Upper lobe of left lung (tissue), 6 donors: ENCODE measurements around the gene TMEM187. TPM values are rescaled to one million over a fixed set of nuclear protein-coding genes. Genes with fewer than 3 reads are reported as not detected.
A peak's percentile ranks its signal among the peaks of the same experiment; 100 is the strongest.

ENCODE experiments used
- ATAC-seq, 2 donors: fragments of 200-7000 bp; cut with Tn5 transposase; one replicate each; pipeline ENCODE4 v1.9.1; 2022; ENCODE audit warnings: mild to moderate bottlenecking in 2 of 2, moderate library complexity in 2 of 2; ENCODE audit not compliant: low FRiP score in 2 of 2
- DNase-seq, 2 donors: peaks; one replicate each; pipeline ENCODE4 v3.0.0-alpha.2; 2019 to 2020
- H3K27ac ChIP-seq, 4 donors: fragments of 200-600 bp; sonication (generic); one replicate each; pipeline ENCODE4 v1.5.1; 2016 to 2019
- H3K27me3 ChIP-seq, 4 donors: fragments of 200-600 bp; sonication (generic); one replicate each; pipeline ENCODE4 v1.5.1; 2017 to 2019
- H3K36me3 ChIP-seq, 4 donors: fragments of 200-600 bp; sonication (generic); one replicate each; pipeline ENCODE4 v1.5.1; 2016 to 2019
- H3K4me1 ChIP-seq, 4 donors: fragments of 200-600 bp; sonication (generic); one replicate each; pipeline ENCODE4 v1.5.1; 2018 to 2019
- H3K4me3 ChIP-seq, 4 donors: fragments of 200-600 bp; sonication (generic); one replicate each; pipeline ENCODE4 v1.5.1; 2017 to 2019; ENCODE audit warnings: mild to moderate bottlenecking in 2 of 4, moderate library complexity in 1 of 4
- H3K9me3 ChIP-seq, 4 donors: fragments of 200-600 bp; sonication (generic); one replicate each; pipeline ENCODE4 v1.5.1; 2018 to 2019
- CTCF ChIP-seq, 6 experiments: fragments of 450-650 bp in 4 of 6; fragments of 200-600 bp in 2 of 6; sonication (generic) in 2 of 6; IDR thresholded peaks; one replicate each; pipeline ENCODE4 v1.5.1; 2016 to 2019; ENCODE audit warnings: antibody characterized with exemption in 6 of 6
- EP300 ChIP-seq, 4 donors: sonication (generic); formaldehyde crosslinking; IDR thresholded peaks; one replicate each; pipeline ENCODE4 v1.5.1; 2017; ENCODE audit warnings: antibody characterized with exemption in 4 of 4, control low read depth in 2 of 4
- POLR2A ChIP-seq, 4 donors: fragments of 450-650 bp; IDR thresholded peaks; one replicate each; pipeline ENCODE4 v1.5.1; 2016 to 2017; ENCODE audit warnings: antibody characterized with exemption in 4 of 4, mild to moderate bottlenecking in 2 of 4
- POLR2AphosphoS5 ChIP-seq, 2 donors: sonication (generic); formaldehyde crosslinking; IDR thresholded peaks; one replicate each; pipeline ENCODE4 v1.5.1; 2017; ENCODE audit warnings: antibody characterized with exemption in 2 of 2
- WGBS, 2 donors: methylation state at CpG; one replicate each; pipeline ENCODE4 v1.1.5; 2017 to 2018; 5-methylcytosine and 5-hydroxymethylcytosine counted together
- total RNA-seq, 6 donors: library from RNA; depleted of rRNA in 4 of 6; stranded (reverse); fragments of >200 nt in 4 of 6; gene quantifications; one replicate each; pipeline versions ENCODE4 v1.1.0 to v1.2.1, GENCODE V29; 2016 to 2021
- donor health status: DM: no; HTN: no; CAD: no; lungs with moderate emphysema.
- donor health status: DM: no; HTN: yes; CAD: no; lungs with severe emphysema.

The TMEM187 gene
- total RNA-seq = 10 to 100 TPM in 2 of 6 donors, 1 to 10 TPM in 4; 2.1 to 17.7 (median 5.0) TPM

- Histone ChIP-seq H3K4me3 (peak within 1 kb of the TSS; percentile 64 to 90 (median 75)), H3K27ac (peak within 1 kb of the TSS; percentile 95 to 100 (median 100)), H3K4me1 (peaks cover 23 to 48% (median 30%) of the 10 kb centered on the region in 4 donors), H3K27me3 (no peaks in the 10 kb centered on the region), H3K9me3 (peaks cover 0 to 10% (median 0%) of the 10 kb centered on the region in 4 donors), H3K36me3 (no peaks in the 10 kb centered on the region)
- ATAC-seq (peak; percentile 70 to 84), DNase-seq (peak; percentile 84 to 97)
- TF ChIP-seq POLR2A (IDR thresholded peaks at IDR 0.05) (peak in 3 of 4 donors; percentile 13 to 70 (median 29)), CTCF (IDR thresholded peaks at IDR 0.05) (no peak), POLR2AphosphoS5 (IDR thresholded peaks at IDR 0.05) (peak; percentile 40 to 57)
- WGBS, 2 donors = 0 to 10% methylated on average over 2 to 61 of the region's 103 CpGs
Observed at GRCh38 chrX:153972368-153973126, at the start of gene TMEM187. TMEM187 (plus strand) TSS chrX:153972754; CDS start chrX:153982063, 9,309 bp downstream.

- Histone ChIP-seq H3K27ac (peak overlapping the region; percentile 12 to 98 (median 94)), H3K27me3 (peaks cover 0 to 13% (median 0%) of the 10 kb centered on the region in 4 donors), H3K9me3 (no peaks in the 10 kb centered on the region), H3K4me1 (peaks cover 20 to 74% (median 34%) of the 10 kb centered on the region in 4 donors), H3K36me3 (peaks cover 0 to 7% (median 1%) of the 10 kb centered on the region in 4 donors), H3K4me3 (peak overlapping the region in 2 of 4 donors; percentile 8 to 62)
- TF ChIP-seq CTCF (IDR thresholded peaks at IDR 0.05) (peak in 4 of 6 experiments; percentile 27 to 48 (median 44)), POLR2AphosphoS5 (IDR thresholded peaks at IDR 0.05) (no peak)
- peak in 1 of 2 donors; percentile 77 for DNase-seq
- 33 to 63% methylated on average over 6 to 25 of the region's 25 CpGs for WGBS, 2 donors
- ATAC-seq = peak; percentile 46 to 58
Observed at GRCh38 chrX:153922932-153923857, 49.4 kb upstream of the TMEM187 start.

- WGBS, 2 donors = 0 to 34% methylated on average over 3 to 14 of the region's 14 CpGs
- Histone ChIP-seq H3K36me3 (no peaks in the 10 kb centered on the region), H3K4me3 (peak overlapping the region in 3 of 4 donors; percentile 50 to 62 (median 59)), H3K27ac (peak overlapping the region; percentile 92 to 98 (median 95)), H3K9me3 (no peaks in the 10 kb centered on the region), H3K27me3 (peaks cover 0 to 13% (median 0%) of the 10 kb centered on the region in 4 donors), H3K4me1 (peaks cover 20 to 81% (median 42%) of the 10 kb centered on the region in 4 donors)
- DNase-seq (peak in 1 of 2 donors; percentile 68), ATAC-seq (no peak)
- peak in 4 of 6 experiments; percentile 26 to 37 (median 33) for TF ChIP-seq CTCF (IDR thresholded peaks at IDR 0.05)
- TF ChIP-seq EP300 (IDR thresholded peaks at IDR 0.05) = no peak
- TF ChIP-seq POLR2AphosphoS5 (IDR thresholded peaks at IDR 0.05) = peak; percentile 16 to 68
- peak in 1 of 4 donors; percentile 16 for TF ChIP-seq POLR2A (IDR thresholded peaks at IDR 0.05)
Observed at GRCh38 chrX:153924149-153924861, 48.2 kb upstream of the TMEM187 start.

GRCh38 chrX:153925387-153925738 is 47.2 kb upstream of the TMEM187 start:
- Histone ChIP-seq H3K36me3 (peaks cover 0 to 8% (median 1%) of the 10 kb centered on the region in 4 donors), H3K27ac (peak overlapping the region; percentile 92 to 98 (median 95)), H3K27me3 (peaks cover 0 to 13% (median 0%) of the 10 kb centered on the region in 4 donors), H3K4me3 (peak overlapping the region in 3 of 4 donors; percentile 50 to 62 (median 59)), H3K4me1 (peaks cover 20 to 91% (median 47%) of the 10 kb centered on the region in 4 donors), H3K9me3 (no peaks in the 10 kb centered on the region)
- TF ChIP-seq POLR2AphosphoS5 (IDR thresholded peaks at IDR 0.05) (no peak), POLR2A (IDR thresholded peaks at IDR 0.05) (no peak), CTCF (IDR thresholded peaks at IDR 0.05) (no peak), EP300 (IDR thresholded peaks at IDR 0.05) (no peak)
- 62% methylated on average over 4 of the region's 4 CpGs; no CpG with 5 or more reads in 1 of the 2 donors for WGBS, 2 donors
- DNase-seq (no peak), ATAC-seq (no peak)
